ENCODE measurements around the gene YJEFN3. TPM values are rescaled to one million over a fixed set of nuclear protein-coding genes. Genes with fewer than 3 reads are reported as not detected.

Gene YJEFN3
- total RNA-seq, 1 experiment from 2014 or later, result 1.9 TPM

GRCh38 chr19:19561946-19562664 lies 33.4 kb downstream of the YJEFN3 start:
- H3K27ac ChIP-seq, result no peak overlapping the region
- H3K27me3 ChIP-seq, result no peaks in the 10 kb centered on the region
- H3K4me3 ChIP-seq, result no peak overlapping the region
- H3K36me3 ChIP-seq, result no peaks in the 10 kb centered on the region
- H3K9me3 ChIP-seq (replicated peaks), result no peaks in the 10 kb centered on the region
- no peaks in the 10 kb centered on the region for H3K4me1 ChIP-seq
- DNase-seq, result no peak

- no peaks in the 10 kb centered on the region for H3K36me3 ChIP-seq
- DNase-seq, result no peak
- no peaks in the 10 kb centered on the region for H3K4me1 ChIP-seq
Observed at GRCh38 chr19:19562665-19563347, 34.1 kb downstream of the YJEFN3 start.

GRCh38 chr19:19563348-19563848 lies 34.7 kb downstream of the YJEFN3 start:
- Histone ChIP-seq H3K27ac (no peak overlapping the region), H3K9me3 (replicated peaks) (no peaks in the 10 kb centered on the region), H3K27me3 (no peaks in the 10 kb centered on the region), H3K4me3 (no peak overlapping the region), H3K36me3 (no peaks in the 10 kb centered on the region), H3K4me1 (no peaks in the 10 kb centered on the region)
- DNase-seq, result no peak

More at GRCh38 chr19:19562665-19563347, 34.1 kb downstream of the YJEFN3 start:
- no peaks in the 10 kb centered on the region for H3K9me3 ChIP-seq (replicated peaks)
- H3K27me3 ChIP-seq, result no peaks in the 10 kb centered on the region
- H3K4me3 ChIP-seq, result no peak overlapping the region
- H3K27ac ChIP-seq, result no peak overlapping the region

GRCh38 chr19:19566306-19566705 lies 37.6 kb downstream of the YJEFN3 start:
- Histone ChIP-seq H3K36me3 (no peaks in the 10 kb centered on the region), H3K9me3 (replicated peaks) (no peaks in the 10 kb centered on the region), H3K27ac (no peak overlapping the region), H3K4me3 (no peak overlapping the region), H3K4me1 (no peaks in the 10 kb centered on the region), H3K27me3 (no peaks in the 10 kb centered on the region)
- DNase-seq, result no peak

- H3K36me3 ChIP-seq, result no peaks in the 10 kb centered on the region
- H3K4me3 ChIP-seq, result no peak overlapping the region
- no peaks in the 10 kb centered on the region for H3K4me1 ChIP-seq
- no peaks in the 10 kb centered on the region for H3K27me3 ChIP-seq
- H3K27ac ChIP-seq, result no peak overlapping the region
- no peak for DNase-seq
- no peaks in the 10 kb centered on the region for H3K9me3 ChIP-seq (replicated peaks)
Observed at GRCh38 chr19:19567391-19567790, 38.7 kb downstream of the YJEFN3 start.

- DNase-seq, result no peak
- no peaks in the 10 kb centered on the region for H3K27me3 ChIP-seq
- H3K36me3 ChIP-seq, result no peaks in the 10 kb centered on the region
- no peak overlapping the region for H3K27ac ChIP-seq
- H3K4me3 ChIP-seq, result no peak overlapping the region
- no peaks in the 10 kb centered on the region for H3K9me3 ChIP-seq (replicated peaks)
- H3K4me1 ChIP-seq, result no peaks in the 10 kb centered on the region
Observed at GRCh38 chr19:19568802-19569756, 40.4 kb downstream of the YJEFN3 start.

GRCh38 chr19:19570571-19570970 lies 41.9 kb downstream of the YJEFN3 start:
- H3K27ac ChIP-seq, result no peak overlapping the region
- H3K4me3 ChIP-seq, result no peak overlapping the region
- no peak for DNase-seq
- no peaks in the 10 kb centered on the region for H3K36me3 ChIP-seq
- no peaks in the 10 kb centered on the region for H3K4me1 ChIP-seq
- H3K9me3 ChIP-seq (replicated peaks), result no peaks in the 10 kb centered on the region
- no peaks in the 10 kb centered on the region for H3K27me3 ChIP-seq

- no peak overlapping the region for H3K4me3 ChIP-seq
- H3K4me1 ChIP-seq, result no peaks in the 10 kb centered on the region
- H3K36me3 ChIP-seq, result no peaks in the 10 kb centered on the region
Observed at GRCh38 chr19:19571071-19571786, 42.5 kb downstream of the YJEFN3 start.

GRCh38 chr19:19575411-19575810 lies 46.7 kb downstream of the YJEFN3 start:
- DNase-seq, result no peak
- no peaks in the 10 kb centered on the region for H3K27me3 ChIP-seq
- peaks cover 16% of the 10 kb centered on the region for H3K4me1 ChIP-seq
- H3K27ac ChIP-seq, result no peak overlapping the region
- no peaks in the 10 kb centered on the region for H3K9me3 ChIP-seq (replicated peaks)
- no peak overlapping the region for H3K4me3 ChIP-seq
- no peaks in the 10 kb centered on the region for H3K36me3 ChIP-seq

More at GRCh38 chr19:19571071-19571786, 42.5 kb downstream of the YJEFN3 start:
- Histone ChIP-seq H3K27ac (no peak overlapping the region), H3K27me3 (no peaks in the 10 kb centered on the region), H3K9me3 (replicated peaks) (no peaks in the 10 kb centered on the region)
- DNase-seq, result no peak

GRCh38 chr19:19578252-19578651 lies 49.5 kb downstream of the YJEFN3 start:
- peak; percentile 67 to 73 for DNase-seq
- Histone ChIP-seq H3K27ac (peak overlapping the region; percentile 35), H3K36me3 (no peaks in the 10 kb centered on the region), H3K9me3 (replicated peaks) (no peaks in the 10 kb centered on the region), H3K4me1 (peaks cover 16% of the 10 kb centered on the region), H3K4me3 (no peak overlapping the region), H3K27me3 (no peaks in the 10 kb centered on the region)

- peak overlapping the region; percentile 26; the same call in 1 of the 2 replicates for H3K27ac ChIP-seq
- H3K36me3 ChIP-seq, result no peaks in the 10 kb centered on the region
- H3K4me3 ChIP-seq, result no peak overlapping the region
- H3K9me3 ChIP-seq (replicated peaks), result no peaks in the 10 kb centered on the region
- peak; percentile 58 to 74 for DNase-seq
- no peaks in the 10 kb centered on the region for H3K27me3 ChIP-seq
- peaks cover 16% of the 10 kb centered on the region for H3K4me1 ChIP-seq
Observed at GRCh38 chr19:19579533-19580361, 51.0 kb downstream of the YJEFN3 start.

- Histone ChIP-seq H3K27ac (no peak overlapping the region), H3K9me3 (replicated peaks) (no peaks in the 10 kb centered on the region), H3K36me3 (no peaks in the 10 kb centered on the region), H3K27me3 (no peaks in the 10 kb centered on the region), H3K4me3 (no peak overlapping the region), H3K4me1 (peaks cover 16% of the 10 kb centered on the region)
- DNase-seq, result no peak
Observed at GRCh38 chr19:19580418-19580817, 51.7 kb downstream of the YJEFN3 start.

GRCh38 chr19:19581391-19581790 lies 52.7 kb downstream of the YJEFN3 start:
- Histone ChIP-seq H3K4me1 (peaks cover 16% of the 10 kb centered on the region), H3K36me3 (no peaks in the 10 kb centered on the region), H3K9me3 (replicated peaks) (no peaks in the 10 kb centered on the region), H3K27me3 (no peaks in the 10 kb centered on the region), H3K4me3 (no peak overlapping the region), H3K27ac (no peak overlapping the region)
- DNase-seq, result no peak
